ENCODE results near the gene PIM2.

DNA sequence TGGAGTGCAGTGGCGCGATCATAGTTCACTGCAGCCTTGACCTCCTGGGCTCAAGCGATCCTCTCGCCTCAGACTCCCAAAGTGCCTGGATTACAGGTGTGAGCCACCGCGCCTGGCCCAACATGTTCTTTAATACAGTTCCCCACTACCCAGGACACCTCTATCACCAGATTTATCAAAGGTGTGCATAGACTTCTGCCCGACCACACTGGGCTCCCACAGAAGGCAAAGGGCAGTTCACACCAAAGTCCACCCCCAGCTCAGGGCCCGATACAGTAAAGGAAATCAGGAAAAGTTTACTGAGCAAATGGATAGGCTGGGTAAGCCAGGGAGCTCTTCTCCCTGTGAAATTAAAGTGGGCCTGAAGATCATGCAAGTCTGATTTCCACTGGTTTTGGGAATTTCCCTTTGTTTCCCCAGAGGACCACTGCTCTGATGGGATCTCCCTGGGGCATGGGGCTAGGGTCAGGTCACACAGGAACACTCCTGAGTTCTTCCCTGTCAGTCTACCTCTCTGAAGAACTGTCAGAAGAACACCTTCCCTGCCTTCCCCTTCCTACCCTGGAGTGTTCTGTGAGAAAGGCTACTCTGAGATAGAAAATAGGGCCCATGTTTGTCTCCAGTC lies 17.7 kb upstream of the PIM2 start:
- TF ChIP-seq, protein P1, sequence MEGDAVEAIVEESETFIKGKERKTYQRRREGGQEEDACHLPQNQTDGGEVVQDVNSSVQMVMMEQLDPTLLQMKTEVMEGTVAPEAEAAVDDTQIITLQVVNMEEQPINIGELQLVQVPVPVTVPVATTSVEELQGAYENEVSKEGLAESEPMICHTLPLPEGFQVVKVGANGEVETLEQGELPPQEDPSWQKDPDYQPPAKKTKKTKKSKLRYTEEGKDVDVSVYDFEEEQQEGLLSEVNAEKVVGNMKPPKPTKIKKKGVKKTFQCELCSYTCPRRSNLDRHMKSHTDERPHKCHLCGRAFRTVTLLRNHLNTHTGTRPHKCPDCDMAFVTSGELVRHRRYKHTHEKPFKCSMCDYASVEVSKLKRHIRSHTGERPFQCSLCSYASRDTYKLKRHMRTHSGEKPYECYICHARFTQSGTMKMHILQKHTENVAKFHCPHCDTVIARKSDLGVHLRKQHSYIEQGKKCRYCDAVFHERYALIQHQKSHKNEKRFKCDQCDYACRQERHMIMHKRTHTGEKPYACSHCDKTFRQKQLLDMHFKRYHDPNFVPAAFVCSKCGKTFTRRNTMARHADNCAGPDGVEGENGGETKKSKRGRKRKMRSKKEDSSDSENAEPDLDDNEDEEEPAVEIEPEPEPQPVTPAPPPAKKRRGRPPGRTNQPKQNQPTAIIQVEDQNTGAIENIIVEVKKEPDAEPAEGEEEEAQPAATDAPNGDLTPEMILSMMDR (conservative IDR thresholded peaks at IDR 0.05): no peak
- TF ChIP-seq ZFX (IDR thresholded peaks at IDR 0.05): no peak
